DND-41 (cell line): Measurements from ENCODE around the gene ODAD4.
"Not testable (repeated sequence)": the region's sequence is repeated elsewhere in the genome, so short reads cannot be mapped to it uniquely, and the experiment has no call there.

ENCODE experiments used
- ATAC-seq: fragments of 200-7000 bp; cut with Tn5 transposase; 3 replicates; pipeline ENCODE4 v1.9.1; 2021; ENCODE audit warnings: low read depth; ENCODE audit not compliant: insufficient read depth
- DNase-seq: peaks from one replicate; pipeline ENCODE4 v3.0.0-alpha.2; 2020
- H2AFZ ChIP-seq: 2 replicates; pipeline ENCODE4 v1.6.0; 2012; ENCODE audit warnings: low read depth, low read length
- H3K27ac ChIP-seq: 2 replicates; pipeline ENCODE4 v1.5.1; 2012; ENCODE audit warnings: low read length, inconsistent platforms
- H3K27me3 ChIP-seq: fragments of 200-600 bp; sonication (generic); 2 replicates; pipeline ENCODE4 v1.6.0; 2012; ENCODE audit warnings: low read length, mild to moderate bottlenecking, inconsistent platforms; ENCODE audit not compliant: insufficient read depth, poor library complexity
- H3K36me3 ChIP-seq: 2 replicates; pipeline ENCODE4 v1.5.1; 2012; ENCODE audit warnings: low read length, inconsistent platforms; ENCODE audit not compliant: insufficient read depth
- H3K4me1 ChIP-seq: 2 replicates; pipeline ENCODE4 v1.5.1; 2012; ENCODE audit warnings: mild to moderate bottlenecking, low read length; ENCODE audit not compliant: insufficient read depth
- H3K4me2 ChIP-seq: 2 replicates; pipeline ENCODE4 v1.6.0; 2012; ENCODE audit warnings: mild to moderate bottlenecking, moderate library complexity, low read length, inconsistent platforms; ENCODE audit not compliant: insufficient read depth
- H3K4me3 ChIP-seq, 2 experiments: fragments of 200-600 bp in 1 of 2; shearing (Covaris generic) in 1 of 2; 2 replicates each; pipeline ENCODE4 v1.5.1; 2012 to 2016; ENCODE audit warnings: inconsistent platforms in 2 of 2, low read length in 2 of 2, mild to moderate bottlenecking in 2 of 2, low read depth in 1 of 2, moderate library complexity in 1 of 2
- H3K79me2 ChIP-seq: 2 replicates; pipeline ENCODE4 v1.6.0; 2012; ENCODE audit warnings: low read length, inconsistent platforms; ENCODE audit not compliant: insufficient read depth
- H3K9ac ChIP-seq: 2 replicates; pipeline ENCODE4 v1.6.0; 2012; ENCODE audit warnings: low read depth, mild to moderate bottlenecking, inconsistent platforms, low read length, moderate library complexity
- H3K9me3 ChIP-seq: 2 replicates; pipeline ENCODE4 v1.5.1; 2012; ENCODE audit warnings: low read length, moderate library complexity, mild to moderate bottlenecking, inconsistent platforms; ENCODE audit not compliant: insufficient read depth, severe bottlenecking
- H4K20me1 ChIP-seq: 2 replicates; pipeline ENCODE4 v1.6.0; 2012; ENCODE audit warnings: low read length; ENCODE audit not compliant: insufficient read depth
- EZH2 ChIP-seq: IDR thresholded peaks from 3 replicates; pipeline ENCODE4 v1.6.1; 2012; ENCODE audit warnings: borderline replicate concordance, low read depth, mild to moderate bottlenecking, moderate library complexity, low read length, inconsistent platforms; ENCODE audit not compliant: severe bottlenecking
- TF ChIP-seq, protein P1 (sequence below): IDR thresholded peaks from 2 replicates; pipeline ENCODE4 v1.5.1; 2012; ENCODE audit warnings: borderline replicate concordance, low read length, moderate library complexity, mild to moderate bottlenecking; ENCODE audit not compliant: poor library complexity, severe bottlenecking; ENCODE audit errors: extremely low read depth

The ODAD4 gene

DNA sequence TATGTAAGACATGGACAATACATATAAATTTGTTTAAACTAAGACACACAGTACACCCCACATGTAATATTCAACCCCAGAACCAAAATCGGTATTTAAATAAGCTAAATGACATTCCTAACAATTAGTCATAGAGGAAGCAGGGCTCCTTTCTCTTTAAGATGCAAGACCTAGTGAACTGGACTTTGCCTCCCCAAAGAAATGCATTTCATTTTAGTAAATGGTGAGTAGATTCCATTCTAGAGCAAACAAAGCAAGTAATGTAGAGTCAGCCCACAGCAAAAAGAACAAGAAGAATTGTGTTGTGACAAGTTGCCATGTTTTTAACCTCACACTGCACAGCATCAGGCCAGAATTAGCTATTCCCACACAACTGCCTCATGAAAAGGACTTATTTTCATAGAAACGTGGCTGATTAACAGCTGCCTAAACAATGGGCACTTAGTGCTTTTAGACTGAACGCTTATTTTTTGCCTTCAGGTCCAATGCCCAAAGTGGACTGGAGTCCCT, 72.4 kb downstream of the ODAD4 start:
- Histone ChIP-seq H3K4me1 (no peaks in the 10 kb centered on the region), H3K79me2 (peaks cover 75% of the 10 kb centered on the region), H3K27me3 (no peaks in the 10 kb centered on the region), H3K9me3 (no peaks in the 10 kb centered on the region), H2AFZ (no peak overlapping the region), H3K36me3 (peaks cover 52% of the 10 kb centered on the region), H3K4me2 (no peak overlapping the region), H3K9ac (no peak overlapping the region), H3K4me3 (no peak overlapping the region), H4K20me1 (peaks cover 48% of the 10 kb centered on the region), H3K27ac (no peak overlapping the region)
- TF ChIP-seq, protein P1, sequence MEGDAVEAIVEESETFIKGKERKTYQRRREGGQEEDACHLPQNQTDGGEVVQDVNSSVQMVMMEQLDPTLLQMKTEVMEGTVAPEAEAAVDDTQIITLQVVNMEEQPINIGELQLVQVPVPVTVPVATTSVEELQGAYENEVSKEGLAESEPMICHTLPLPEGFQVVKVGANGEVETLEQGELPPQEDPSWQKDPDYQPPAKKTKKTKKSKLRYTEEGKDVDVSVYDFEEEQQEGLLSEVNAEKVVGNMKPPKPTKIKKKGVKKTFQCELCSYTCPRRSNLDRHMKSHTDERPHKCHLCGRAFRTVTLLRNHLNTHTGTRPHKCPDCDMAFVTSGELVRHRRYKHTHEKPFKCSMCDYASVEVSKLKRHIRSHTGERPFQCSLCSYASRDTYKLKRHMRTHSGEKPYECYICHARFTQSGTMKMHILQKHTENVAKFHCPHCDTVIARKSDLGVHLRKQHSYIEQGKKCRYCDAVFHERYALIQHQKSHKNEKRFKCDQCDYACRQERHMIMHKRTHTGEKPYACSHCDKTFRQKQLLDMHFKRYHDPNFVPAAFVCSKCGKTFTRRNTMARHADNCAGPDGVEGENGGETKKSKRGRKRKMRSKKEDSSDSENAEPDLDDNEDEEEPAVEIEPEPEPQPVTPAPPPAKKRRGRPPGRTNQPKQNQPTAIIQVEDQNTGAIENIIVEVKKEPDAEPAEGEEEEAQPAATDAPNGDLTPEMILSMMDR, result no peak
- TF ChIP-seq EZH2, result no peak
- DNase-seq (no peak), ATAC-seq (no peak)

DNA sequence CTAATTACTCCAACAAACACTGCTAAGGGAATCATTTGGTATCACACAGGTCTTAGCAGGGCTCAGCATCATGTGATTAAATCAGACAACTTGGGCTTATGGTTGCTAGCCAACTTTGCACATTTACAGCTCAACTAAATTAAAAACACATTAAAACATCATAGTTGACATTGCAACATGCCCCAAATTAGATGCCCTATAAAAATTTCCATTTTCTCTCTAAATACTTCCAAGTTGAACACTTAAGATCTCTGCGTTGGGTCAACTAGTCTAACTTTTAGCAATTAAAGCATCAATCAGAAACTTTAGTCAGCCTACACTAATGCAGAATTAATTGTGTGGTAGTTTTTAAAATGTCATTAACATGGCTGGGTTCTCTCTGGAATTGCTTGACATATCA, 74.7 kb downstream of the ODAD4 start:
- no peak overlapping the region for H3K4me3 ChIP-seq
- no peak for DNase-seq
- TF ChIP-seq, protein P1, result no peak
- TF ChIP-seq EZH2, result no peak
- H3K27ac ChIP-seq, result no peak overlapping the region
- H3K4me2 ChIP-seq, result no peak overlapping the region
- H3K9me3 ChIP-seq, result no peaks in the 10 kb centered on the region
- H3K79me2 ChIP-seq, result peaks cover 98% of the 10 kb centered on the region
- peaks cover 57% of the 10 kb centered on the region for H4K20me1 ChIP-seq
- H3K27me3 ChIP-seq, result no peaks in the 10 kb centered on the region
- H3K36me3 ChIP-seq, result peaks cover 43% of the 10 kb centered on the region
- H3K4me1 ChIP-seq, result no peaks in the 10 kb centered on the region
- no peak overlapping the region for H2AFZ ChIP-seq
- no peak for ATAC-seq
- H3K9ac ChIP-seq, result no peak overlapping the region

DNA sequence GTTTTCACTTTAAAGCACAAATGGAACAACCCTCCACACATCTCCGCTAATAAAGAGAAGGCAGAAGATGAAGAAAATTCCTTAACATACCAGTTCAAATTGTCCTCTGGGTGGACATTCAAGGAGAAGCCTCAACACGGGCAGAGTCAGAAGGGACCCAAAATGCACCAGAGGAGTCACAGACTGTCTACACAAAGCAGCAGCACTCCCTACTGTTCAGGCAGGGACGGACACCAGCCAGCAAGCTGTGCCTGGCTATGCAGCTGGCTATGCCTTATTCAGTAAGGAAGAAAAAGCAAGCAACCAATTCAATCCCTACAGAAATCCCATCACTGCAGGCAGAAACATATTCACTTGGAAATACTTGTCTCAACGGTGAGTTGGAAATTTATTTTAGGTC, 78.8 kb downstream of the ODAD4 start:
- peaks cover 5% of the 10 kb centered on the region; the same call in 1 of the 2 replicates for H3K4me1 ChIP-seq
- H3K4me3 ChIP-seq, result no peak overlapping the region
- H3K27ac ChIP-seq, result no peak overlapping the region
- 0 out of 2 replicates have a peak overlapping the region, but pooled peaks have one; percentile 0 for H3K9ac ChIP-seq
- TF ChIP-seq, protein P1, result peak; percentile 39
- no peak for TF ChIP-seq EZH2
- no peaks in the 10 kb centered on the region for H3K9me3 ChIP-seq
- H3K79me2 ChIP-seq, result peaks cover 99% of the 10 kb centered on the region
- peaks cover 50% of the 10 kb centered on the region for H4K20me1 ChIP-seq
- H3K36me3 ChIP-seq, result peaks cover 8% of the 10 kb centered on the region
- ATAC-seq, result no peak
- H3K27me3 ChIP-seq, result no peaks in the 10 kb centered on the region
- H2AFZ ChIP-seq, result no peak overlapping the region
- no peak for DNase-seq
- no peak overlapping the region for H3K4me2 ChIP-seq

DNA sequence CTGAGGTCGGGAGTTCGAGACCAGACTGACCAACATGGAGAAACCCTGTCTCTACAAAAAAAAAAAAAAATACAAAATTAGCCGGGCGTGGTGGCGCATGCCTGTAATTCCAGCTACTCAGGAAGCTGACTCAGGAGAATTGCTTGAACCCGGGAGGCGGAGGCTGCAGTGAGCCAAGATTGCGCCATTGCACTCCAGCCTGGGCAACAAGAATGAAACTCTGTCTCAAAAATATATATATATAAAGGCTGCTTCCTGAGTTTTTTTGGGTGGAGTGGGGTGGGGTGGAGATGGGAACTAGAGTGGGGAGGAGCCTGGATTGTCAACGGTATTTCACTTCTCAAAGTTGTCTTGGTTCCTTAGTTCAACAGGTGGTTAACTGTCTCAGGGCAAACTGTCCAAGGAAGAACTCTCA, 79.9 kb downstream of the ODAD4 start:
- Histone ChIP-seq H4K20me1 (peaks cover 41% of the 10 kb centered on the region), H3K4me1 (peaks cover 13% of the 10 kb centered on the region), H3K36me3 (peaks cover 13% of the 10 kb centered on the region), H3K79me2 (peaks cover 99% of the 10 kb centered on the region)
- H3K4me3 ChIP-seq, H3K9me3 ChIP-seq, H3K27me3 ChIP-seq, H2AFZ ChIP-seq, H3K4me2 ChIP-seq, H3K27ac ChIP-seq, ATAC-seq, DNase-seq, H3K9ac ChIP-seq: not testable (repeated sequence)
